B cell (primary cell): ENCODE measurements around the gene FUT3. TPM values are rescaled to one million over a fixed set of nuclear protein-coding genes. Genes with fewer than 3 reads are reported as not detected.

Experiments used
- ATAC-seq: fragments of 200-7000 bp; cut with Tn5 transposase; one replicate; pipeline ENCODE4 v1.10.0; 2021; ENCODE audit warnings: low read depth, mild to moderate bottlenecking, moderate number of reproducible peaks, moderate library complexity
- CTCF ChIA-PET: fragments of 350-600 bp; sonication (Branson Sonifier 250); formaldehyde crosslinking; loops from one replicate; lab custom pipeline; 2021; ENCODE audit warnings: antibody characterized with exemption, inconsistent platforms; lab: Charles Lee
- POLR2A ChIA-PET: fragments of 350-600 bp; sonication (Branson Sonifier 250); formaldehyde crosslinking; loops from one replicate; lab custom pipeline; 2021; ENCODE audit warnings: antibody characterized with exemption; lab: Charles Lee
- DNase-seq: peaks from one replicate; pipeline ENCODE4 v3.0.0; 2013
- H2AFZ ChIP-seq: 2 replicates; pipeline ENCODE4 v1.6.1; 2012; ENCODE audit warnings: mild to moderate bottlenecking, low read depth, low read length; ENCODE audit not compliant: insufficient read depth, poor library complexity, severe bottlenecking
- H3K27ac ChIP-seq, 2 donors: 1 replicate in 1 of 2; 2 replicates in 1 of 2; pipeline ENCODE4 v1.5.1; 2012 to 2013; ENCODE audit warnings: low read length in 2 of 2, mild to moderate bottlenecking in 2 of 2, moderate library complexity in 1 of 2
- H3K27me3 ChIP-seq, 4 experiments: fragments of 200-600 bp in 1 of 4; sonication (generic) in 1 of 4; replicated peaks in 1 of 4; 1 replicate in 2 of 4; 2 replicates in 2 of 4; pipeline versions ENCODE4 v1.6.1 to v1.7.0; 2013 to 2016; ENCODE audit warnings: low read length in 3 of 4, mild to moderate bottlenecking in 2 of 4, mixed read lengths in 1 of 4, moderate library complexity in 1 of 4; ENCODE audit not compliant: insufficient read depth in 4 of 4, control insufficient read depth in 3 of 4; ENCODE audit errors: control extremely low read depth in 1 of 4
- H3K36me3 ChIP-seq, 2 experiments: replicated peaks in 1 of 2; 1 replicate in 1 of 2; 2 replicates in 1 of 2; pipeline versions ENCODE4 v1.6.1 to v1.7.1; 2013; ENCODE audit warnings: low read length in 1 of 2; ENCODE audit not compliant: insufficient read depth in 2 of 2, control insufficient read depth in 1 of 2; ENCODE audit errors: control extremely low read depth in 1 of 2, extremely low read depth in 1 of 2
- H3K4me1 ChIP-seq, 2 donors: fragments of 200-600 bp in 1 of 2; sonication (generic) in 1 of 2; 1 replicate in 1 of 2; 2 replicates in 1 of 2; pipeline versions ENCODE4 v1.5.1 to v1.6.1; 2013 to 2017; ENCODE audit warnings: low read length in 2 of 2; ENCODE audit not compliant: control insufficient read depth in 2 of 2, insufficient read depth in 2 of 2
- H3K4me2 ChIP-seq: replicated peaks from 2 replicates; pipeline ENCODE3; 2012; ENCODE audit warnings: mild to moderate bottlenecking, low read depth, low read length; ENCODE audit not compliant: poor library complexity, severe bottlenecking
- H3K4me3 ChIP-seq, 5 experiments: fragments of 200-600 bp in 1 of 5; sonication (generic) in 1 of 5; 1 replicate in 3 of 5; 2 replicates in 2 of 5; pipeline versions ENCODE4 v1.5.1 to v1.7.0; 2011 to 2016; ENCODE audit warnings: low read length in 4 of 5, mild to moderate bottlenecking in 4 of 5, low read depth in 2 of 5, control low read depth in 1 of 5, moderate library complexity in 1 of 5; ENCODE audit not compliant: insufficient read depth in 1 of 5; ENCODE audit errors: control extremely low read depth in 1 of 5, extremely low read depth in 1 of 5
- H3K79me2 ChIP-seq: fragments of 200-600 bp; sonication (generic); one replicate; pipeline ENCODE4 v1.6.0; 2016; ENCODE audit warnings: low read length; ENCODE audit not compliant: control insufficient read depth, insufficient read depth
- H3K9ac ChIP-seq: fragments of 200-600 bp; sonication (generic); 2 replicates; pipeline ENCODE4 v1.6.1; 2017; ENCODE audit warnings: mild to moderate bottlenecking, low read length, moderate library complexity
- H3K9me3 ChIP-seq, 3 donors: one replicate each; pipeline versions ENCODE4 v1.6.1 to v1.7.1; 2013; ENCODE audit warnings: low read length in 2 of 3; ENCODE audit not compliant: control insufficient read depth in 2 of 3, insufficient read depth in 1 of 3; ENCODE audit errors: control extremely low read depth in 1 of 3
- H4K20me1 ChIP-seq: 2 replicates; pipeline ENCODE4 v1.6.0; 2012; ENCODE audit warnings: mild to moderate bottlenecking, low read length; ENCODE audit not compliant: insufficient read depth, control insufficient read depth, poor library complexity, severe bottlenecking
- H3K27ac Mint-ChIP-seq: one replicate; pipeline ENCODE4 v1.8.0; 2021; ENCODE audit warnings: mixed read lengths
- H3K27me3 Mint-ChIP-seq: one replicate; pipeline ENCODE4 v1.8.0; 2021; ENCODE audit warnings: mixed read lengths
- H3K4me1 Mint-ChIP-seq: one replicate; pipeline ENCODE4 v1.8.0; 2021; ENCODE audit warnings: mixed read lengths
- H3K4me3 Mint-ChIP-seq: one replicate; pipeline ENCODE4 v1.8.0; 2021; ENCODE audit warnings: mixed read lengths
- H3K9me3 Mint-ChIP-seq: one replicate; pipeline ENCODE4 v1.8.0; 2022; ENCODE audit warnings: mixed read lengths; ENCODE audit not compliant: insufficient read depth
- CTCF ChIP-seq: fragments of 200-600 bp; IDR thresholded peaks from one replicate; pipeline ENCODE4 v1.8.0; 2022; ENCODE audit warnings: antibody characterized with exemption, mild to moderate bottlenecking
- EZH2 ChIP-seq: IDR thresholded peaks from 2 replicates; pipeline ENCODE4 v1.6.1; 2012; ENCODE audit warnings: borderline replicate concordance, low read depth, mild to moderate bottlenecking, moderate library complexity, low read length; ENCODE audit not compliant: insufficient read depth, poor library complexity, severe bottlenecking
- WGBS: methylation state at CpG from one replicate; pipeline ENCODE4 v1.1.5; 2013; ENCODE audit warnings: missing lambda C conversion rate; ENCODE audit not compliant: insufficient coverage; 5-methylcytosine and 5-hydroxymethylcytosine counted together
- intact Hi-C: fragments of 100-400 bp; cut with micrococcal nuclease; formaldehyde crosslinking; loops from one replicate; pipeline ENCODE4 v1.10.0; 2022
- polyA plus RNA-seq: library from polyadenylated mRNA; depleted of rRNA; stranded (reverse); fragments of >200 nt; gene quantifications from 2 replicates; pipeline ENCODE4 v1.2.3, GENCODE V29; 2012
- total RNA-seq, 2 donors: library from RNA; stranded (reverse); fragments of 120-200 nt in 1 of 2; gene quantifications; 1 replicate in 1 of 2; 2 replicates in 1 of 2; pipeline versions ENCODE4 v1.2.3 to v1.2.4, GENCODE V29; 2013 to 2022

The FUT3 gene
- total and polyA plus RNA-seq, 2 donors (not counting 1 experiment from before 2014, with no cell fraction given): not detected

DNA sequence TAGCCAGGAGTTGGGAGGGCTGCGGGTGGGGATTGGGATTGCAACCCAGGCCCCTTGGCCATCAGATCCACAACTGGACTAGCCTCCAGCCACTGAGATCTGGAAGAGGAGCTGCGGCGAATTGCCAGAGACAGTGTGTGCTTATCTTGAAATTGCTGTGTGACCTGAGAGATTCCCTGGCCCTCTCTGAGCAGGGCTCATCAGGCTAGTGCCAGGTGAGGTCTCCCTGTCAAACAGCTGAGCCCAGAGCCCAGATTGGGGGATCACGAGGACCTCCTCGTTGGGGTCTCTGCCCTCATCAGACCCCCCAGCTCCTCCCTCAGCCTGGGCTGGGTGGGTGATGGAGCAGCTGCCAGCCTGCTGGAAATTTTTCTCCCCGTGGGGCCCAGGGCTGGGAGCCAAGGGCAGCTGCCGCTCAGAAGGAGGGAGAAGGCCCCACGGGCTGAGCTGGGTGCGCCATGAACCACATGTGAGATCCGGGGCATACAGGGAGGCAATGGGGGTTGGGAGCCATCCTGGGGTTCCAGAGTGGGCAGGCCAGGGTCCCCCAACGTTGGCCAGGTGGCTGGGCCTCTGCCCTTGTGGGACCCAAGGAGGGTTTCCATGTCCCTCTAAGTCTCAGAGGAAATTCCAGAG is 11.9 kb upstream of the FUT3 start:
- Mint-ChIP-seq H3K27ac (no peak overlapping the region), H3K9me3 (no peaks in the 10 kb centered on the region), H3K4me3 (no peak overlapping the region), H3K27me3 (peaks cover 16% of the 10 kb centered on the region), H3K4me1 (no peaks in the 10 kb centered on the region)
- POLR2A ChIA-PET: no interaction called here
- CTCF ChIA-PET: no interaction called here
- Histone ChIP-seq H3K9ac (no peak overlapping the region), H3K36me3 (no peaks in the 10 kb centered on the region), H3K9me3 (peaks cover 0 to 3% (median 0%) of the 10 kb centered on the region in 3 donors), H3K79me2 (no peaks in the 10 kb centered on the region), H3K27ac (no peak overlapping the region), H3K4me2 (no peak overlapping the region), H4K20me1 (no peaks in the 10 kb centered on the region), H3K4me3 (no peak overlapping the region), H3K4me1 (no peaks in the 10 kb centered on the region), H3K27me3 (peaks cover 0 to 4% (median 0%) of the 10 kb centered on the region in 4 experiments), H2AFZ (no peak overlapping the region)
- WGBS: 81% methylated on average over 7 of the region's 11 CpGs
- DNase-seq (no peak), ATAC-seq (no peak)
- intact Hi-C loops: no loop called here
- TF ChIP-seq CTCF (no peak), EZH2 (no peak)

DNA sequence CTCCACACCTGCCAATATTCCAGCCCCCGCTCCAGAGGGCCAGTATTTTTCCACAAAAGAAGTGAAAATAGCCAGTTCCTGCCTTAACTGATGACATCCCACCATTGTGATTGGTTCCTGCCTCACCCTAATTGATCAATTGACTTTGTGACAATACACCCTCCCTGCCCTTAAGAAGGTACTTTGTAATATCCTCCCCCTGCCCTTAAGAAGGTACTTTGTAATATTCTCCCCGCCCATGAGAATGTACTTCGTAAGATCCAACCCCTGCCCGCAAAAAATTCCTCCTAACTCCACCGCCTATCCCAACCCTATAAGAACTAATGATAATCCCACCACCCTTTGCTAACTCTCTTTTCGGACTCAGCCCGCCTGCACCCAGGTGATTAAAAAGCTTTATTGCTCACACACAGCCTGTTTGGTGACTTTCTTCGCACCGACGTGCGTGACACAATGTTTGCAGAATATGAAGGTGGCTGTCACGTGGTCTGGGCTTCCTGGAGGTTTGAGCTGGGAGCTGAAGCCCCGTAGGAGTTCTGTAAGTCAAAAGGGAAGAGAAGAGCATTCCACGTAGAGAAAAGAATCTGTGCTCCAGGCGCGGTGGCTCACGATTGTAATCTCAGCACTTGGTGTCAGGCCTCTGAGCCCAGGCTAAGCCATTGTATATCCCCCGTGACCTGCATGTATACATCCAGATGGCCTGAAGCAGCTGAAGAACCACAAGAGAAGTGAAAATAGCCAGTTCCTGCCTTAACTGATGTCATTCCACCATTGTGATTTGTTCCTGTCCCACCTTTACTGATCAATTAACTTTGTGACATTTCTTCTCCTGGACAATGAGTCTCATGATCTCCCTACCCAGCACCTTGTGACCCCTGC is 6.2 kb upstream of the FUT3 start:
- no peak overlapping the region for H3K4me3 Mint-ChIP-seq
- 92% methylated on average over 16 of the region's 18 CpGs for WGBS

More for the DNA sequence above, 6.2 kb upstream of the FUT3 start:
- Histone ChIP-seq H3K27ac (no peak overlapping the region), H3K79me2 (no peaks in the 10 kb centered on the region), H3K4me2 (no peak overlapping the region), H3K4me1 (no peaks in the 10 kb centered on the region), H2AFZ (no peak overlapping the region), H4K20me1 (no peaks in the 10 kb centered on the region), H3K9me3 (peaks cover 0 to 11% (median 0%) of the 10 kb centered on the region in 3 donors), H3K36me3 (no peaks in the 10 kb centered on the region), H3K4me3 (no peak overlapping the region), H3K27me3 (no peaks in the 10 kb centered on the region), H3K9ac (no peak overlapping the region)
- no peak overlapping the region for H3K27ac Mint-ChIP-seq
- ChIA-PET CTCF (no interaction called here), POLR2A (no interaction called here)
- TF ChIP-seq CTCF: no peak
- H3K27me3 Mint-ChIP-seq: peaks cover 12% of the 10 kb centered on the region
- no peaks in the 10 kb centered on the region for H3K9me3 Mint-ChIP-seq
- intact Hi-C loops: no loop called here
- DNase-seq: no peak
- no peak for ATAC-seq
- H3K4me1 Mint-ChIP-seq: no peaks in the 10 kb centered on the region
